Neutrophil (primary cell): ENCODE measurements around the gene KIF26B.

Experiments
- H3K27ac ChIP-seq: fragments of 200-600 bp; sonication (generic); 2 replicates; pipeline ENCODE4 v1.5.1; 2016; ENCODE audit warnings: mild to moderate bottlenecking, moderate library complexity
- H3K27me3 ChIP-seq: fragments of 200-600 bp; sonication (generic); 2 replicates; pipeline ENCODE4 v1.6.0; 2016; ENCODE audit warnings: mild to moderate bottlenecking
- H3K36me3 ChIP-seq: fragments of 200-600 bp; sonication (generic); 2 replicates; pipeline ENCODE4 v1.5.1; 2017
- H3K4me1 ChIP-seq, 2 experiments: fragments of 200-600 bp in 1 of 2; sonication (generic) in 1 of 2; 1 replicate in 1 of 2; 2 replicates in 1 of 2; pipeline versions ENCODE4 v1.5.1 to v1.6.1; 2013 to 2016; ENCODE audit warnings: low read depth in 1 of 2, low read length in 1 of 2, mild to moderate bottlenecking in 1 of 2, moderate library complexity in 1 of 2; ENCODE audit not compliant: control insufficient read depth in 1 of 2, insufficient read depth in 1 of 2
- H3K4me3 ChIP-seq, 2 experiments: fragments of 200-600 bp in 1 of 2; sonication (generic) in 1 of 2; 1 replicate in 1 of 2; 2 replicates in 1 of 2; pipeline ENCODE4 v1.5.1; 2013 to 2016; ENCODE audit warnings: low read depth in 1 of 2, low read length in 1 of 2, mild to moderate bottlenecking in 1 of 2, moderate library complexity in 1 of 2
- H3K9me3 ChIP-seq: fragments of 200-600 bp; sonication (generic); 2 replicates; pipeline ENCODE4 v1.5.1; 2016
- CTCF ChIP-seq: fragments of 200-600 bp; sonication (generic); IDR thresholded peaks from 2 replicates; pipeline ENCODE4 v1.5.1; 2016; ENCODE audit warnings: antibody characterized with exemption

The KIF26B gene

GRCh38 chr1:245375789-245376460 lies 221.1 kb downstream of the KIF26B start:
- Histone ChIP-seq H3K27ac (no peak overlapping the region), H3K9me3 (no peaks in the 10 kb centered on the region), H3K4me3 (no peak overlapping the region), H3K27me3 (no peaks in the 10 kb centered on the region), H3K36me3 (no peaks in the 10 kb centered on the region), H3K4me1 (no peaks in the 10 kb centered on the region)
- TF ChIP-seq CTCF, result no peak

- H3K4me1 ChIP-seq, result no peaks in the 10 kb centered on the region
- H3K36me3 ChIP-seq, result no peaks in the 10 kb centered on the region
- H3K27me3 ChIP-seq, result no peaks in the 10 kb centered on the region
- H3K4me3 ChIP-seq, result no peak overlapping the region
- no peaks in the 10 kb centered on the region for H3K9me3 ChIP-seq
- no peak for TF ChIP-seq CTCF
- no peak overlapping the region for H3K27ac ChIP-seq
Measured at GRCh38 chr1:245377854-245378253, 223.1 kb downstream of the KIF26B start.

- H3K9me3 ChIP-seq, result no peaks in the 10 kb centered on the region
- no peak overlapping the region for H3K27ac ChIP-seq
- peaks cover 3% of the 10 kb centered on the region for H3K27me3 ChIP-seq
- no peak overlapping the region for H3K4me3 ChIP-seq
- no peaks in the 10 kb centered on the region for H3K4me1 ChIP-seq
- H3K36me3 ChIP-seq, result no peaks in the 10 kb centered on the region
- TF ChIP-seq CTCF, result no peak
Measured at GRCh38 chr1:245378311-245378722, 223.5 kb downstream of the KIF26B start.

- Histone ChIP-seq H3K9me3 (no peaks in the 10 kb centered on the region), H3K4me3 (no peak overlapping the region), H3K36me3 (no peaks in the 10 kb centered on the region), H3K27me3 (peaks cover 8% of the 10 kb centered on the region), H3K27ac (no peak overlapping the region), H3K4me1 (no peaks in the 10 kb centered on the region)
- no peak for TF ChIP-seq CTCF
Measured at GRCh38 chr1:245378745-245379144, 224.0 kb downstream of the KIF26B start.

GRCh38 chr1:245380790-245381535 lies 226.2 kb downstream of the KIF26B start:
- no peak for TF ChIP-seq CTCF
- H3K27me3 ChIP-seq, result peaks cover 29% of the 10 kb centered on the region
- H3K9me3 ChIP-seq, result no peaks in the 10 kb centered on the region
- no peak overlapping the region for H3K27ac ChIP-seq
- H3K4me1 ChIP-seq, result no peaks in the 10 kb centered on the region
- no peaks in the 10 kb centered on the region for H3K36me3 ChIP-seq
- H3K4me3 ChIP-seq, result no peak overlapping the region
